ENCODE measurements around the gene MYLK4. TPM values are rescaled to one million over a fixed set of nuclear protein-coding genes. Genes with fewer than 3 reads are reported as not detected.

MYLK4 gene
- total and polyA plus RNA-seq, 4 donors = 0.07 to 0.65 (median 0.39) TPM

DNA sequence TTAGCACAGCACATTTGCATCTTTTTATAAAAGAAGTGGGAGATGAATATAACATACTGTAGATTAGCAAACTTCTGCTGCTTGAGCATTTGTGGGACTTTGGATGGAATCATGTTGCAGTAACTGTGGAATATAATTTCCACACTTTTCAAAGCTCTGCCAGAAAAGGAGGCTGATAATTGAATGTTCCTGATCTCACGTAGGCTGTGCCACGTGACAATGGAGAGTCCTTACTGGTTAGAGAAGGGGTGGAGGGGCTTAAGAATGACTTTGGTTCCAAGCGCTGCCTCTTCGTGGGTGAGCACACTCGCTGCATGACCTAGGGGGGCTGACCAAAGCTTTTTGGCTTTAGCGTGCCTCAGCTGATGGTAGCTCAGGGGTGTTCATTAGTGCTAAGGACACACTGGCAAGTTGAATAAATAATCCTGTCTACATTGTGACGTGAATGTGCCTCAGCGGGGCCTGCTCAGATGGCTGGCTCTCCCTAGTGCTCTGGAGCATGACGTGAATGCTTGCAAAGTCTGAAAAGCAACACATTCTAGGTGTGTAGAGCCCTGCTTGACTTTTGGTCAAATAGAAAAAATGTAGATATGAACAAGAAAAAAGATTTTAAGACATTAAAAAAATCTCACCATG is 29.5 kb upstream of the MYLK4 start:
- Histone ChIP-seq H3K4me1 (ENCODE audit: control insufficient read depth in 4 of 4, insufficient read depth in 4 of 4, low read length in 3 of 4) (no peaks in the 10 kb centered on the region), H3K36me3 (ENCODE audit: control insufficient read depth in 4 of 4, insufficient read depth in 3 of 4, low read depth in 1 of 4, low read length in 3 of 4) (peaks cover 2 to 25% (median 21%) of the 10 kb centered on the region in 4 donors), H3K27ac (ENCODE audit: low read depth in 1 of 2, low read length in 2 of 2) (no peak overlapping the region), H3K27me3 (ENCODE audit: control insufficient read depth in 4 of 4, insufficient read depth in 4 of 4, low read length in 3 of 4) (no peaks in the 10 kb centered on the region), H3K9ac (ENCODE audit: low read depth in 1 of 2, low read length in 2 of 2) (no peak overlapping the region), H3K4me3 (ENCODE audit: low read depth in 1 of 3, low read length in 3 of 3) (no peak overlapping the region), H3K9me3 (ENCODE audit: control insufficient read depth in 4 of 4, low read length in 3 of 4) (no peaks in the 10 kb centered on the region)
- DNase-seq (ENCODE audit: low spot score) = no peak
- TF ChIP-seq, protein P1, sequence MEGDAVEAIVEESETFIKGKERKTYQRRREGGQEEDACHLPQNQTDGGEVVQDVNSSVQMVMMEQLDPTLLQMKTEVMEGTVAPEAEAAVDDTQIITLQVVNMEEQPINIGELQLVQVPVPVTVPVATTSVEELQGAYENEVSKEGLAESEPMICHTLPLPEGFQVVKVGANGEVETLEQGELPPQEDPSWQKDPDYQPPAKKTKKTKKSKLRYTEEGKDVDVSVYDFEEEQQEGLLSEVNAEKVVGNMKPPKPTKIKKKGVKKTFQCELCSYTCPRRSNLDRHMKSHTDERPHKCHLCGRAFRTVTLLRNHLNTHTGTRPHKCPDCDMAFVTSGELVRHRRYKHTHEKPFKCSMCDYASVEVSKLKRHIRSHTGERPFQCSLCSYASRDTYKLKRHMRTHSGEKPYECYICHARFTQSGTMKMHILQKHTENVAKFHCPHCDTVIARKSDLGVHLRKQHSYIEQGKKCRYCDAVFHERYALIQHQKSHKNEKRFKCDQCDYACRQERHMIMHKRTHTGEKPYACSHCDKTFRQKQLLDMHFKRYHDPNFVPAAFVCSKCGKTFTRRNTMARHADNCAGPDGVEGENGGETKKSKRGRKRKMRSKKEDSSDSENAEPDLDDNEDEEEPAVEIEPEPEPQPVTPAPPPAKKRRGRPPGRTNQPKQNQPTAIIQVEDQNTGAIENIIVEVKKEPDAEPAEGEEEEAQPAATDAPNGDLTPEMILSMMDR (IDR thresholded peaks at IDR 0.05; ENCODE audit: low read depth, low read length, missing input control) = no peak
- TF ChIP-seq ZBTB33 (IDR thresholded peaks at IDR 0.05) (no peak), GABPA (IDR thresholded peaks at IDR 0.05 in 1 of 2, conservative IDR thresholded peaks at IDR 0.05 in 1 of 2) (no peak), YY1 (IDR thresholded peaks at IDR 0.05) (no peak), EGR1 (IDR thresholded peaks at IDR 0.05; ENCODE audit: low read depth in 2 of 2) (no peak), NR2F2 (IDR thresholded peaks at IDR 0.05) (no peak), FOXA2 (IDR thresholded peaks at IDR 0.05) (no peak), RAD21 (IDR thresholded peaks at IDR 0.05) (no peak), JUND (IDR thresholded peaks at IDR 0.05) (no peak), FOXA1 (IDR thresholded peaks at IDR 0.05) (no peak), ATF3 (IDR thresholded peaks at IDR 0.05) (no peak), MAX (IDR thresholded peaks at IDR 0.05) (no peak), HNF4G (IDR thresholded peaks at IDR 0.05) (no peak), SP1 (IDR thresholded peaks at IDR 0.05) (no peak), RXRA (IDR thresholded peaks at IDR 0.05) (no peak), TAF1 (conservative IDR thresholded peaks at IDR 0.05) (no peak), HNF4A (conservative IDR thresholded peaks at IDR 0.05) (no peak)
- TF ChIP-seq, protein P2, sequence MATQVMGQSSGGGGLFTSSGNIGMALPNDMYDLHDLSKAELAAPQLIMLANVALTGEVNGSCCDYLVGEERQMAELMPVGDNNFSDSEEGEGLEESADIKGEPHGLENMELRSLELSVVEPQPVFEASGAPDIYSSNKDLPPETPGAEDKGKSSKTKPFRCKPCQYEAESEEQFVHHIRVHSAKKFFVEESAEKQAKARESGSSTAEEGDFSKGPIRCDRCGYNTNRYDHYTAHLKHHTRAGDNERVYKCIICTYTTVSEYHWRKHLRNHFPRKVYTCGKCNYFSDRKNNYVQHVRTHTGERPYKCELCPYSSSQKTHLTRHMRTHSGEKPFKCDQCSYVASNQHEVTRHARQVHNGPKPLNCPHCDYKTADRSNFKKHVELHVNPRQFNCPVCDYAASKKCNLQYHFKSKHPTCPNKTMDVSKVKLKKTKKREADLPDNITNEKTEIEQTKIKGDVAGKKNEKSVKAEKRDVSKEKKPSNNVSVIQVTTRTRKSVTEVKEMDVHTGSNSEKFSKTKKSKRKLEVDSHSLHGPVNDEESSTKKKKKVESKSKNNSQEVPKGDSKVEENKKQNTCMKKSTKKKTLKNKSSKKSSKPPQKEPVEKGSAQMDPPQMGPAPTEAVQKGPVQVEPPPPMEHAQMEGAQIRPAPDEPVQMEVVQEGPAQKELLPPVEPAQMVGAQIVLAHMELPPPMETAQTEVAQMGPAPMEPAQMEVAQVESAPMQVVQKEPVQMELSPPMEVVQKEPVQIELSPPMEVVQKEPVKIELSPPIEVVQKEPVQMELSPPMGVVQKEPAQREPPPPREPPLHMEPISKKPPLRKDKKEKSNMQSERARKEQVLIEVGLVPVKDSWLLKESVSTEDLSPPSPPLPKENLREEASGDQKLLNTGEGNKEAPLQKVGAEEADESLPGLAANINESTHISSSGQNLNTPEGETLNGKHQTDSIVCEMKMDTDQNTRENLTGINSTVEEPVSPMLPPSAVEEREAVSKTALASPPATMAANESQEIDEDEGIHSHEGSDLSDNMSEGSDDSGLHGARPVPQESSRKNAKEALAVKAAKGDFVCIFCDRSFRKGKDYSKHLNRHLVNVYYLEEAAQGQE (IDR thresholded peaks at IDR 0.05) = no peak
- 96% methylated on average over 9 of the region's 9 CpGs for WGBS
